H9 (cell line): ENCODE measurements around the gene ZNF213. TPM values are rescaled to one million over a fixed set of nuclear protein-coding genes. Genes with fewer than 3 reads are reported as not detected.

Experiments used
- DNase-seq: peaks from one replicate; pipeline ENCODE4 v3.0.0-alpha.2; 2017
- H2AFZ ChIP-seq: one replicate; pipeline ENCODE4 v1.6.1; 2013; ENCODE audit warnings: mild to moderate bottlenecking, low read length, control low read depth, moderate library complexity
- H2AK5ac ChIP-seq: 2 replicates; pipeline ENCODE4 v1.6.1; 2013; ENCODE audit warnings: low read length, control low read depth, mixed read lengths; ENCODE audit not compliant: insufficient read length
- H2BK120ac ChIP-seq: one replicate; pipeline ENCODE4 v1.6.1; 2013; ENCODE audit warnings: low read depth, mild to moderate bottlenecking, low read length, control low read depth, inconsistent platforms; ENCODE audit not compliant: poor library complexity, severe bottlenecking
- H2BK12ac ChIP-seq: 2 replicates; pipeline ENCODE4 v1.6.1; 2013; ENCODE audit warnings: low read length, control low read depth, mixed read lengths, low read depth; ENCODE audit not compliant: insufficient read length
- H2BK15ac ChIP-seq: 2 replicates; pipeline ENCODE4 v1.6.1; 2013; ENCODE audit warnings: low read depth, low read length, control low read depth
- H2BK20ac ChIP-seq: one replicate; pipeline ENCODE4 v1.6.1; 2013; ENCODE audit warnings: low read depth, mild to moderate bottlenecking, low read length, control low read depth, inconsistent platforms; ENCODE audit not compliant: poor library complexity, severe bottlenecking
- H2BK5ac ChIP-seq: 2 replicates; pipeline ENCODE4 v1.6.1; 2013; ENCODE audit warnings: low read length, control low read depth, mixed read lengths; ENCODE audit not compliant: insufficient read length
- H3K14ac ChIP-seq: 2 replicates; pipeline ENCODE4 v1.6.1; 2013; ENCODE audit warnings: low read length, control low read depth; ENCODE audit not compliant: insufficient read depth
- H3K18ac ChIP-seq: 2 replicates; pipeline ENCODE4 v1.6.1; 2013; ENCODE audit warnings: low read depth, mild to moderate bottlenecking, mixed read lengths, low read length, control low read depth; ENCODE audit not compliant: insufficient read length
- H3K23ac ChIP-seq: 2 replicates; pipeline ENCODE4 v1.6.1; 2013; ENCODE audit warnings: low read length, control low read depth, mixed read lengths, low read depth; ENCODE audit not compliant: insufficient read length
- H3K23me2 ChIP-seq: 2 replicates; pipeline ENCODE4 v1.6.1; 2013; ENCODE audit warnings: low read depth, mild to moderate bottlenecking, mixed read lengths, low read length, control low read depth; ENCODE audit not compliant: insufficient read length, poor library complexity, severe bottlenecking
- H3K27ac ChIP-seq: 2 replicates; pipeline ENCODE4 v1.5.1; 2013; ENCODE audit warnings: low read length, control low read depth, mixed read lengths, low read depth; ENCODE audit not compliant: insufficient read length
- H3K27me3 ChIP-seq: 2 replicates; pipeline ENCODE4 v1.6.1; 2013; ENCODE audit warnings: low read length, control low read depth, inconsistent platforms; ENCODE audit not compliant: insufficient read depth
- H3K4ac ChIP-seq: 2 replicates; pipeline ENCODE4 v1.6.1; 2013; ENCODE audit warnings: low read depth, mild to moderate bottlenecking, control low read depth, inconsistent platforms, low read length, moderate library complexity
- H3K4me1 ChIP-seq: 2 replicates; pipeline ENCODE4 v1.6.1; 2013; ENCODE audit warnings: low read length, control low read depth, inconsistent platforms; ENCODE audit not compliant: insufficient read depth
- H3K4me2 ChIP-seq: 2 replicates; pipeline ENCODE4 v1.6.1; 2013; ENCODE audit warnings: low read length, control low read depth, mixed read lengths; ENCODE audit not compliant: insufficient read length, insufficient read depth
- H3K56ac ChIP-seq: 2 replicates; pipeline ENCODE4 v1.6.1; 2013; ENCODE audit warnings: low read depth, mild to moderate bottlenecking, mixed read lengths, low read length, control low read depth; ENCODE audit not compliant: insufficient read length
- H3K79me1 ChIP-seq: 2 replicates; pipeline ENCODE4 v1.6.1; 2013; ENCODE audit warnings: low read depth, mild to moderate bottlenecking, moderate library complexity, low read length, control low read depth, inconsistent platforms; ENCODE audit not compliant: insufficient read depth, poor library complexity, severe bottlenecking
- H3K79me2 ChIP-seq: 2 replicates; pipeline ENCODE4 v1.6.1; 2013; ENCODE audit warnings: low read length, control low read depth, inconsistent platforms; ENCODE audit not compliant: insufficient read depth
- H3K9ac ChIP-seq: 2 replicates; pipeline ENCODE4 v1.6.1; 2013; ENCODE audit warnings: low read length, control low read depth, mixed read lengths; ENCODE audit not compliant: insufficient read length; ENCODE audit errors: extremely low read depth
- H3K9me3 ChIP-seq: one replicate; pipeline ENCODE4 v1.6.1; 2013; ENCODE audit warnings: low read depth, low read length, inconsistent platforms; ENCODE audit not compliant: control insufficient read depth
- H3T11ph ChIP-seq: one replicate; pipeline ENCODE4 v1.6.1; 2013; ENCODE audit warnings: mild to moderate bottlenecking, low read length, control low read depth, inconsistent platforms
- H4K20me1 ChIP-seq: one replicate; pipeline ENCODE4 v1.6.1; 2013; ENCODE audit not compliant: control insufficient read depth, insufficient read length, insufficient read depth
- H4K5ac ChIP-seq: 2 replicates; pipeline ENCODE4 v1.6.1; 2013; ENCODE audit warnings: low read depth, mild to moderate bottlenecking, mixed read lengths, low read length, control low read depth; ENCODE audit not compliant: insufficient read length
- H4K8ac ChIP-seq: replicated peaks from 2 replicates; pipeline ENCODE4 v1.6.1; 2013; ENCODE audit warnings: low read length, control low read depth, mixed read lengths, low read depth; ENCODE audit not compliant: insufficient read length
- H4K91ac ChIP-seq: 2 replicates; pipeline ENCODE4 v1.6.1; 2013; ENCODE audit warnings: low read depth, mild to moderate bottlenecking, moderate library complexity, mixed read lengths, low read length, control low read depth; ENCODE audit not compliant: insufficient read length
- H3K27ac Mint-ChIP-seq, 3 experiments: 2 replicates in 2 of 3; 3 replicates in 1 of 3; pipeline ENCODE4 v1.8.0; 2020 to 2021; ENCODE audit warnings: mixed read lengths in 3 of 3, mild to moderate bottlenecking in 1 of 3, moderate library complexity in 1 of 3
- H3K27me3 Mint-ChIP-seq: 2 replicates; pipeline ENCODE4 v1.8.0; 2021; ENCODE audit warnings: low read depth, mild to moderate bottlenecking, moderate library complexity, mixed read lengths
- H3K36me3 Mint-ChIP-seq, 3 experiments: 2 replicates in 2 of 3; 3 replicates in 1 of 3; pipeline ENCODE4 v1.8.0; 2020 to 2021; ENCODE audit warnings: low read depth in 3 of 3, mixed read lengths in 3 of 3; ENCODE audit not compliant: insufficient read depth in 1 of 3
- H3K4me1 Mint-ChIP-seq, 2 experiments: 2 replicates each; pipeline ENCODE4 v1.8.0; 2020; ENCODE audit warnings: mixed read lengths in 2 of 2
- H3K4me3 Mint-ChIP-seq, 2 experiments: 2 replicates in 1 of 2; 3 replicates in 1 of 2; pipeline ENCODE4 v1.8.0; 2020 to 2021; ENCODE audit warnings: mild to moderate bottlenecking in 2 of 2, mixed read lengths in 2 of 2, moderate library complexity in 1 of 2
- H3K9me3 Mint-ChIP-seq, 2 experiments: 2 replicates in 1 of 2; 3 replicates in 1 of 2; pipeline ENCODE4 v1.8.0; 2020; ENCODE audit warnings: mild to moderate bottlenecking in 2 of 2, mixed read lengths in 2 of 2, moderate library complexity in 1 of 2
- WGBS: extraction: QIAGEN DNeasy Blood & Tissue Kit; methylation state at CpG from one replicate; pipeline ENCODE4 v1.1.7; 2013; ENCODE audit warnings: missing lambda C conversion rate, low lambda C conversion rate, mixed read lengths; ENCODE audit not compliant: insufficient read length; ENCODE audit errors: extremely low coverage; 5-methylcytosine and 5-hydroxymethylcytosine counted together
- total RNA-seq: library from RNA; stranded (reverse); gene quantifications from 2 replicates; pipeline ENCODE4 v1.2.1, GENCODE V29; 2021
- TF ChIP-seq, protein P1 (sequence below): fragments of 200-600 bp; sonication (generic); conservative IDR thresholded peaks from 3 replicates; pipeline ENCODE4 v1.8.0; 2021; ENCODE audit warnings: antibody characterized with exemption, mild to moderate bottlenecking

The ZNF213 gene
- total RNA-seq, 1 experiment from 2014 or later, result 6.4 TPM

DNA sequence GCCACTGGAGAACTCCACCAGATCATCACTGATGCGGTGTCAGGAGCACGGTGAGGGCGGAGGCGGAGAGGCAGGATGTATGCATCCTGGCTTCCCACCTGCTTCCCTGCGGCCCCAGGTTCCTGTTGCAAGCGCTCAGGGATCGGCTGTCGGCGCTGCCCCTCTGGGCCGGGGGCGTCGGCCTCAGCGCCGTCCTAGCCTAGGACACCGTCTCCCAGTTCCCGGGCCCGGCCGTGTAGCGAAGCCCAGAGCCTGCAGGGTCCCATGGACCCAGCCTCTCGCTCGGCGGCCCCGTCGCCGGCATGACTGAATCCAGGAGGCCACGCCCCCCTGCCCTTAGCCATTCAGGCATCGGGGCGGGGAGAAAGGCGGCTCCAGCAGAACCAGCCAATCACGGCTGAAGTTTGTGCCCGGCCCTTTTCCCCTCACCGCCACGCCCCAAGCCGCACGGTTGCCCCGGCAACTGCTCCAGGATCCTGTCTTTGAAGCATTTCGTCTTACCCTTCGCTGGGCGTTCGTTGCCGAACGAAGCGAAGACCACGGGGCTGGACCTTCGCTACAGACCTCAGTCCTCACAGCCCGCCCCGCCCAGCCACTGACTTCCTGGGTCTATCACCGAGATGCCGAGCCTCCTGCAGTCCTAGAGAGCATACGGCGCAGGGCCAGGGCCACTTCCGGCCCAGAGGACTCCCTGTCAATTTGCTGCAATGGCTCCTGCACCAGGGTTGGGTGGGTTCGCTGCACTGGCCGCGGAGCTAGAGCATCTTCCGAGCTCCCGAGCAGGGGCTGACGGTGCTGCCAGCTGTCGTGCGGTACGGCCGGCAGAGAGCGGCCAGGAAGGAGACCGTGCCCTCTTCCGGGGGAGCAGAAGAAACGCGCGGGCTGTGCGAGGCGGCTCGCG lies 10.6 kb upstream of the ZNF213 start:
- H2AK5ac ChIP-seq, result no peak overlapping the region
- H2BK20ac ChIP-seq, result no peak overlapping the region
- H3K4ac ChIP-seq, result no peak overlapping the region
- H3K4me3 Mint-ChIP-seq, result peak overlapping the region; percentile 85 to 92
- H3K79me1 ChIP-seq, result no peaks in the 10 kb centered on the region
- H2BK15ac ChIP-seq, result no peak overlapping the region
- H3K14ac ChIP-seq, result peak overlapping the region; percentile 46; the same call in 1 of the 2 replicates
- H2BK12ac ChIP-seq, result no peak overlapping the region
- H3K9me3 Mint-ChIP-seq, result no peaks in the 10 kb centered on the region
- H3K4me1 Mint-ChIP-seq, result peaks cover 39 to 43% of the 10 kb centered on the region in 2 experiments
- peaks cover 3% of the 10 kb centered on the region; the same call in 1 of the 2 replicates for H3K4me1 ChIP-seq
- no peaks in the 10 kb centered on the region for H3K27me3 ChIP-seq
- H3K56ac ChIP-seq, result no peak overlapping the region
- H3K9ac ChIP-seq, result peak overlapping the region; percentile 49
- H3K27ac ChIP-seq, result no peak overlapping the region
- no peak overlapping the region for H2BK5ac ChIP-seq
- H3K18ac ChIP-seq, result no peak overlapping the region
- H3T11ph ChIP-seq, result no peak overlapping the region
- peak overlapping the region; percentile 70 for H3K4me2 ChIP-seq
- H4K5ac ChIP-seq, result no peak overlapping the region
- H3K23ac ChIP-seq, result no peak overlapping the region
- no peak overlapping the region for H4K91ac ChIP-seq
- no CpG with 5 or more reads among the region's 72 CpGs for WGBS
- peak overlapping the region; percentile 19 to 96 (median 94); a peak in 4 of 7 replicates for H3K27ac Mint-ChIP-seq
- H2AFZ ChIP-seq, result no peak overlapping the region
- no peaks in the 10 kb centered on the region; the same call in 1 of the 2 replicates for H3K27me3 Mint-ChIP-seq
- H3K36me3 Mint-ChIP-seq, result peaks cover 5 to 26% (median 19%) of the 10 kb centered on the region in 3 experiments
- peak; percentile 97 for DNase-seq
- no peak overlapping the region for H4K8ac ChIP-seq
- H3K23me2 ChIP-seq, result peaks cover 13% of the 10 kb centered on the region
- no peaks in the 10 kb centered on the region for H4K20me1 ChIP-seq
- H2BK120ac ChIP-seq, result no peak overlapping the region
- TF ChIP-seq, protein P1, sequence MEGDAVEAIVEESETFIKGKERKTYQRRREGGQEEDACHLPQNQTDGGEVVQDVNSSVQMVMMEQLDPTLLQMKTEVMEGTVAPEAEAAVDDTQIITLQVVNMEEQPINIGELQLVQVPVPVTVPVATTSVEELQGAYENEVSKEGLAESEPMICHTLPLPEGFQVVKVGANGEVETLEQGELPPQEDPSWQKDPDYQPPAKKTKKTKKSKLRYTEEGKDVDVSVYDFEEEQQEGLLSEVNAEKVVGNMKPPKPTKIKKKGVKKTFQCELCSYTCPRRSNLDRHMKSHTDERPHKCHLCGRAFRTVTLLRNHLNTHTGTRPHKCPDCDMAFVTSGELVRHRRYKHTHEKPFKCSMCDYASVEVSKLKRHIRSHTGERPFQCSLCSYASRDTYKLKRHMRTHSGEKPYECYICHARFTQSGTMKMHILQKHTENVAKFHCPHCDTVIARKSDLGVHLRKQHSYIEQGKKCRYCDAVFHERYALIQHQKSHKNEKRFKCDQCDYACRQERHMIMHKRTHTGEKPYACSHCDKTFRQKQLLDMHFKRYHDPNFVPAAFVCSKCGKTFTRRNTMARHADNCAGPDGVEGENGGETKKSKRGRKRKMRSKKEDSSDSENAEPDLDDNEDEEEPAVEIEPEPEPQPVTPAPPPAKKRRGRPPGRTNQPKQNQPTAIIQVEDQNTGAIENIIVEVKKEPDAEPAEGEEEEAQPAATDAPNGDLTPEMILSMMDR, result peak; percentile 40; the same call in 2 of the 3 replicates
- H3K9me3 ChIP-seq, result no peaks in the 10 kb centered on the region
- no peaks in the 10 kb centered on the region for H3K79me2 ChIP-seq
